ENCODE measurements around the gene RIC8B. TPM values are rescaled to one million over a fixed set of nuclear protein-coding genes. Genes with fewer than 3 reads are reported as not detected.

Gene RIC8B
- total and polyA plus RNA-seq, 4 donors, result 5.8 to 21.4 (median 12.1) TPM

DNA sequence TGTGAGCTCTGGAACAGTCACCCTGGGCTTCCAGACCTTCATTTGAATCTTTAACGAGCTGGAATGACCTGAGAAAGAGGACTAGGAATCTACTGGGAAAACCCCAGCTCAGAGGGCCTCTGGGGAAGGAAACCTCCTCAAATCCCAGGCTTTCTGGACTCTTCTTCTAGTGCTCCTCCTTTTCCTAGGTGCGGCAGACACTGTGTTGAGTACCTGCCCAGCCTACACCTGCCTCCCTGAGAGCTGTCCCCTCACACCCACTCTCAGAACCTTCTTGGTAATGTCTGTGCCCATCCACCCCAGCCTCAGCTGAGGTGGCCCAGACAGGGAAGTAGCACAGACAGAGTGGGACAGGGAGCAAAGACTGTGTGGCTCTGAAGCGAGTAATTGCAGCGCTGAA, 133.4 kb downstream of the RIC8B start:
- H3K36me3 ChIP-seq (ENCODE audit: control insufficient read depth in 1 of 2, insufficient read depth in 2 of 2, low read length in 1 of 2), result no peaks in the 10 kb centered on the region
- H3K27me3 ChIP-seq (ENCODE audit: control insufficient read depth in 1 of 2, insufficient read depth in 2 of 2, low read length in 1 of 2), result no peaks in the 10 kb centered on the region
- intact Hi-C loops (cut with DNase I), result no loop called here
- 85 to 86% methylated on average over 4 of the region's 4 CpGs for WGBS, 2 donors
- no peak overlapping the region for H3K4me3 ChIP-seq (ENCODE audit: low read length in 2 of 2)
- H3K9me3 ChIP-seq (ENCODE audit: control insufficient read depth, low read length), result no peaks in the 10 kb centered on the region
- H3K4me1 ChIP-seq (ENCODE audit: control insufficient read depth in 1 of 2, insufficient read depth in 2 of 2, low read length in 2 of 2), result no peaks in the 10 kb centered on the region
- DNase-seq (no peak), ATAC-seq (ENCODE audit: low FRiP score) (no peak)
- H3K27ac ChIP-seq (ENCODE audit: low read depth in 1 of 2, low read length in 2 of 2), result no peak overlapping the region

DNA sequence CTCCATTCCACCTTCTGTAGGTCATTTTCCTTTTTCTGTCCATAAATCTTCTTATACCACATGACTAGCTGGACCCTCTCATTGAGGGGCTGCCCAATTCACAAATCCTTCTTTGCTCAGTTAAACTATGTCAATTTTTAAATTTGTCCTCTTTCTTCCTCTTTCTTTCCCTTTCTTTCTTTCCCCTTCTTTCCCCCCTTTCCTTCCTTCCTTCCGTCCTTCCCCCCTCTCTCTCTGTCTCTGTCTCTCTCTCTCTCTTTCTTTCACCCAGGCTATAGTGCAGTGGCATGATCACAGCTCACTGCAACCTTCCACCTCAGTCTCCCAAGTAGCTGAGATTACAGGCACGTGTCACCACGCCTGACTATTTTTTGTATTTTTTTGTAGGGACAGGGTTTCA, 134.1 kb downstream of the RIC8B start:
- no peaks in the 10 kb centered on the region for H3K36me3 ChIP-seq (ENCODE audit: control insufficient read depth in 1 of 2, insufficient read depth in 2 of 2, low read length in 1 of 2)
- no peak overlapping the region for H3K4me3 ChIP-seq (ENCODE audit: low read length in 2 of 2)
- H3K27ac ChIP-seq (ENCODE audit: low read depth in 1 of 2, low read length in 2 of 2), result no peak overlapping the region
- H3K27me3 ChIP-seq (ENCODE audit: control insufficient read depth in 1 of 2, insufficient read depth in 2 of 2, low read length in 1 of 2), result no peaks in the 10 kb centered on the region
- ATAC-seq (ENCODE audit: low FRiP score) (no peak), DNase-seq (no peak)
- 85 to 94% methylated on average over 3 of the region's 3 CpGs for WGBS, 2 donors
- no peaks in the 10 kb centered on the region for H3K9me3 ChIP-seq (ENCODE audit: control insufficient read depth, low read length)
- no peaks in the 10 kb centered on the region for H3K4me1 ChIP-seq (ENCODE audit: control insufficient read depth in 1 of 2, insufficient read depth in 2 of 2, low read length in 2 of 2)
- intact Hi-C loops (cut with DNase I), result no loop called here

DNA sequence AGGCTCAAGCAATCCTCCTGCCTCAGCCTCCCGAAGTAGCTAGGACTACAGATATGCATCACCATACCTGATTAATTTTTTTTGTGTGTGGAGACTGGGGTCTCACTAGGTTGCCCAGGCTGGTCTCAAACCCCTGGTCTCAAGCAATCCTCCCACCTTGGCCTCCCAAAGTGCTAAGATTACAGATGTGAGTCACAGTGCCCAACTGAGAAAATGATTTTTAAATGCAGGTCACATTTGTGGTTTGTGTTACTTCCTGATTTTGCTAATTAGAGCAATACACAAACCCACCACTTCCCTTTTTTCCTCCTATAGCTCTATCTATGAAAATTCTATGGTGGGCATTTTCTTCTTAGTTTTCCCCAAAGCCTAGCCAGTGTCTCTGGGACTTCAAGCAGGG, 135.7 kb downstream of the RIC8B start:
- no peaks in the 10 kb centered on the region for H3K27me3 ChIP-seq (ENCODE audit: control insufficient read depth in 1 of 2, insufficient read depth in 2 of 2, low read length in 1 of 2)
- H3K27ac ChIP-seq (ENCODE audit: low read depth in 1 of 2, low read length in 2 of 2), result no peak overlapping the region
- no peak overlapping the region for H3K4me3 ChIP-seq (ENCODE audit: low read length in 2 of 2)
- no peaks in the 10 kb centered on the region for H3K9me3 ChIP-seq (ENCODE audit: control insufficient read depth, low read length)
- H3K36me3 ChIP-seq (ENCODE audit: control insufficient read depth in 1 of 2, insufficient read depth in 2 of 2, low read length in 1 of 2), result no peaks in the 10 kb centered on the region
- DNase-seq (no peak), ATAC-seq (ENCODE audit: low FRiP score) (no peak)
- 95% methylated on average over 1 of the region's 1 CpG for WGBS, 2 donors
- H3K4me1 ChIP-seq (ENCODE audit: control insufficient read depth in 1 of 2, insufficient read depth in 2 of 2, low read length in 2 of 2), result no peaks in the 10 kb centered on the region
- intact Hi-C loops (cut with DNase I), result no loop called here

DNA sequence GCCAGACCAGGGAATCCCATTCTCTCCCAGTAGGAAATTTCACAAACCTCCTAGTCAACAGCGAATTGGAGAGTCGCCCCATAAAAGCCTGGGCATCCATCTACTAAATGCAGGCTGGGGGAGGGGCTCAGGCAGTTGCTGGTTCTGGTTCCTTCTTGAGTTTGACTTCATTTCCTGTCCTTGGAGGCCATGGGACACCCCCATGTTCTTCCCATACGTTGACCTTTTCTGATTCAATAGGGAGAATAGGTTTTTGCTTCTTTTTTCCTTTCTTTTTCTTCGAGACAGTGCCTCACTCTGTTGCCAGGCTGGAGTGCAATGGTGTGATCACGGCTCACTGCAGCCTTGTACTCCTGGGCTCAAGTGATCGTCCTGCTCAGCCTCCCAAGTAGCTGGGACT, 137.1 kb downstream of the RIC8B start:
- no peak for ATAC-seq (ENCODE audit: low FRiP score)
- Histone ChIP-seq H3K27ac (ENCODE audit: low read depth in 1 of 2, low read length in 2 of 2) (no peak overlapping the region), H3K9me3 (ENCODE audit: control insufficient read depth, low read length) (no peaks in the 10 kb centered on the region), H3K36me3 (ENCODE audit: control insufficient read depth in 1 of 2, insufficient read depth in 2 of 2, low read length in 1 of 2) (no peaks in the 10 kb centered on the region), H3K4me3 (ENCODE audit: low read length in 2 of 2) (no peak overlapping the region), H3K27me3 (ENCODE audit: control insufficient read depth in 1 of 2, insufficient read depth in 2 of 2, low read length in 1 of 2) (no peaks in the 10 kb centered on the region), H3K4me1 (ENCODE audit: control insufficient read depth in 1 of 2, insufficient read depth in 2 of 2, low read length in 2 of 2) (no peaks in the 10 kb centered on the region)
- intact Hi-C loops (cut with DNase I), result no loop called here
- DNase-seq, result no peak
- WGBS, 2 donors, result 91% methylated on average over 6 of the region's 6 CpGs

DNA sequence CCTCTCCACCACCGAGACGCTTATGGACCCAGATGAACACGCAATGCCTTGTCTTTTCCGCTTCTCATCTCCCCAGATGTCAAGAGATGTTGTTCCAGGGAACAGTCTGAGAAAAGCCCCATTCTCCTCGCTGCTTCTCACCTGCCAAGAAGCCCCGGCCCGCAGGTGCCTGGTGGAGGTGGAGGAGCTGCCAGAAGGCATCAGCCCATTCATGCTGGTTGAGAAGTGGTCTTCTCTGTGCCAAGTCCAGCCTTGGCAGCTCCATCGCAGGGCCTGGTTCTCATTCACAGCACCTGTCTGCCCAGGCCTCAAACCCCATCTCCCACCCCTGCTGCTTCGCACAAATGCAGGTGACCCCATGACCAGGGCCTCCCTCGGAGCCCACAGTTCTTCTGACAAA, 139.0 kb downstream of the RIC8B start:
- intact Hi-C loops (cut with DNase I), result no loop called here
- Histone ChIP-seq H3K27me3 (ENCODE audit: control insufficient read depth in 1 of 2, insufficient read depth in 2 of 2, low read length in 1 of 2) (no peaks in the 10 kb centered on the region), H3K9me3 (ENCODE audit: control insufficient read depth, low read length) (no peaks in the 10 kb centered on the region), H3K27ac (ENCODE audit: low read depth in 1 of 2, low read length in 2 of 2) (no peak overlapping the region), H3K4me3 (ENCODE audit: low read length in 2 of 2) (no peak overlapping the region), H3K4me1 (ENCODE audit: control insufficient read depth in 1 of 2, insufficient read depth in 2 of 2, low read length in 2 of 2) (no peaks in the 10 kb centered on the region), H3K36me3 (ENCODE audit: control insufficient read depth in 1 of 2, insufficient read depth in 2 of 2, low read length in 1 of 2) (no peaks in the 10 kb centered on the region)
- 95 to 97% methylated on average over 10 of the region's 10 CpGs for WGBS, 2 donors
- ATAC-seq (ENCODE audit: low FRiP score) (no peak), DNase-seq (no peak)

DNA sequence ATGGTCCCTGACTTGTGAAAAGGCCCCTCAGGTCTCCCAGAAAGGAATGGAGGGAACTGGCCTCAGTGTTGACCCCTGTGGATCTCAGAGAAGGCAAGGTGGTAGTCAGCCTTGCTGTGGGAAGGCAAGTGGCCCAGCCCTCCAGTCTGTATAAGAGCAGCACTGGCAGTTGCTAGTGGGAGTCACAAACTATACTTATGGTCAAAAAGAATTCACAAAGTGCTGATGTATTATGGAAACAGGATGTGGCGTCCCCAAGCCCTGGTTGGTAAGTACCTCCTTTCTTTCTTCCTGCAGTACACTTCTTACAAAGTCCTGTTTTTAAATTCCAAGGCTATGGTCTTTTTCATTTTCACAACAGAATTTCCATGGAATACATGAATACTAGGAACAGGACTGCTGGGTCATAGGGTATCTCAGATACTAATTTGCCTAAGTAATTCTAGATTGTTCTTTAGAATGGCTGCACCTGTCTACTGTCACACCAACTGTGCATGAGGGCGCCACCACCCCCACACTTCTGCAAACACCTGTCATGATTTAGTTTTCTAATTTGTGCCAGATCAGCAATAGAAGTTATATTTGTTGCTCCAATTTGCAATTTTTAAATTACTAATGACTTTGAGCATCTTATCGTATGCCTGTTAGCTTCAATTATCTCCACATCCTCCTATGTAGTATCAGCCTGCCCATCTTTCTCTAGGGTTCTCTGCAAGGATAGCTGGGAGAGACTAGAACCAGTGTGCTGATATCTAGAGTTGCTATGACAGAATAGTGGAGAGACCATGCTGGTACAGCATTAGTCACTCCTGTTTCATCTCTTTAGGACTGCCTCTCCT, 140.5 kb downstream of the RIC8B start:
- Histone ChIP-seq H3K27ac (ENCODE audit: low read depth in 1 of 2, low read length in 2 of 2) (no peak overlapping the region), H3K4me1 (ENCODE audit: control insufficient read depth in 1 of 2, insufficient read depth in 2 of 2, low read length in 2 of 2) (no peaks in the 10 kb centered on the region), H3K36me3 (ENCODE audit: control insufficient read depth in 1 of 2, insufficient read depth in 2 of 2, low read length in 1 of 2) (no peaks in the 10 kb centered on the region), H3K9me3 (ENCODE audit: control insufficient read depth, low read length) (no peaks in the 10 kb centered on the region), H3K4me3 (ENCODE audit: low read length in 2 of 2) (no peak overlapping the region), H3K27me3 (ENCODE audit: control insufficient read depth in 1 of 2, insufficient read depth in 2 of 2, low read length in 1 of 2) (no peaks in the 10 kb centered on the region)
- ATAC-seq (ENCODE audit: low FRiP score) (no peak), DNase-seq (no peak)
- 92 to 94% methylated on average over 3 of the region's 3 CpGs for WGBS, 2 donors
- intact Hi-C loops (cut with DNase I), result no loop called here

DNA sequence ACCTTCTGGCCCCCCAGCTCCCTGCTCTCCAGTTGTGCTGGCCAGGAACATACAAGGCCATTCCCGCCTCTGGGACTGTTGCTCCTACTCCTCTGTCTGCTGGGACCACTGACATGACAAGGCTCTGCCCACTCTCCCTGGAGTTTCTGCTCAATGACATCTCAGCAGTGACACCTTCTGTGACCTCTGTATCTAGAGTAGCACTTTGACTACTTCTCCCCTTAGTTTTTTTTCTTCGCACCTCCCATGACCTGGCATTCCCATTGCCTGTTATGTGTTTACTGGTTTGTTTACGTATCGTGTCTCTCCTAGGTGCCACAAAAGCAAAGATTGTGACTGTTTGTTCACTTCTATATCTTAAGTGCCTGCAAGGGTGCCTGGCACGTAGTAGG, 141.1 kb downstream of the RIC8B start:
- 66 to 85% methylated on average over 5 of the region's 5 CpGs for WGBS, 2 donors
- Histone ChIP-seq H3K27ac (ENCODE audit: low read depth in 1 of 2, low read length in 2 of 2) (no peak overlapping the region), H3K4me3 (ENCODE audit: low read length in 2 of 2) (no peak overlapping the region), H3K4me1 (ENCODE audit: control insufficient read depth in 1 of 2, insufficient read depth in 2 of 2, low read length in 2 of 2) (no peaks in the 10 kb centered on the region), H3K27me3 (ENCODE audit: control insufficient read depth in 1 of 2, insufficient read depth in 2 of 2, low read length in 1 of 2) (no peaks in the 10 kb centered on the region), H3K9me3 (ENCODE audit: control insufficient read depth, low read length) (no peaks in the 10 kb centered on the region), H3K36me3 (ENCODE audit: control insufficient read depth in 1 of 2, insufficient read depth in 2 of 2, low read length in 1 of 2) (no peaks in the 10 kb centered on the region)
- ATAC-seq (ENCODE audit: low FRiP score), result no peak
- intact Hi-C loops (cut with DNase I), result no loop called here
- no peak for DNase-seq

DNA sequence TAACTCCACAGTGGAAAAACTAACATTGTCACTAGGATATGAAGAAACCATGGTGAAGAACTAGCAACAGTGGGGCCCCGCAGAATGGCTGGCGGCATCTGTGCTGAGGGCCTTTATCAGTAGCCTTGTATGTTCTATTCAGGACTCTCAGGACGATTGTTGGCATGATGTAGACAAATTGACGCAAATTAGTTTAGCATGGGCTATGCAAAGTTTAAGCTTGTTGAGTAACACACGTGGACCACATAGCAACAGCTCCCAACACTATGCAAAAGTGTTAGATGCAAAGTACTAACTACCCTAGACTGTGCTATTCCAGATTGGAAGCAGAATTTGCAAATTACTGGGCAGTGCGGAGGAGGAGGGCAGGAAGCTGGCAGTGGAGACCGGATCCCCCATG, 143.0 kb downstream of the RIC8B start:
- intact Hi-C loops (cut with DNase I), result no loop called here
- Histone ChIP-seq H3K4me1 (ENCODE audit: control insufficient read depth in 1 of 2, insufficient read depth in 2 of 2, low read length in 2 of 2) (no peaks in the 10 kb centered on the region), H3K27ac (ENCODE audit: low read depth in 1 of 2, low read length in 2 of 2) (no peak overlapping the region), H3K36me3 (ENCODE audit: control insufficient read depth in 1 of 2, insufficient read depth in 2 of 2, low read length in 1 of 2) (no peaks in the 10 kb centered on the region), H3K27me3 (ENCODE audit: control insufficient read depth in 1 of 2, insufficient read depth in 2 of 2, low read length in 1 of 2) (no peaks in the 10 kb centered on the region), H3K4me3 (ENCODE audit: low read length in 2 of 2) (no peak overlapping the region), H3K9me3 (ENCODE audit: control insufficient read depth, low read length) (no peaks in the 10 kb centered on the region)
- 58 to 63% methylated on average over 7 of the region's 7 CpGs for WGBS, 2 donors
- no peak for ATAC-seq (ENCODE audit: low FRiP score)
- DNase-seq, result no peak

DNA sequence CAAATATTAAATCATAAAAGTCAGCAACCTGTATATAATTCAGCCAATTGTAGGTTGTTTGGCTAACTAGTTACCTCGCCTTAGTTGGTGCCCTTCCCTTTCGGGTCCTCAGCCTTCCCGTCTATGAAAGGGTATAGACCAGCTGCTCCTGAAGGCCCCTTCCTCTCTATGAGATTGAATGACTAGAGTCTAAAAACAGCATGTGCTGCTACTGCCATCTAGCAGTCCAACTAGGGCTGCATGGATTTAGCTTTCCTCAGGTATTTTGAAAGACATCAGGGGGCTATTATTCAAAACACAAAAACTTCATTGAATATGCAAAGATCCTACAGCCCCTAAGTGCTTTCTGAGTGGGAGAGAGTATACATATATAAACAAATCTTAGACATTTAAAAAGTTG, 144.3 kb downstream of the RIC8B start:
- 32 to 38% methylated on average over 3 of the region's 3 CpGs for whole genome bisulfite sequencing, 2 donors
- H3K4me1 ChIP-seq (ENCODE audit: control insufficient read depth in 1 of 2, insufficient read depth in 2 of 2, low read length in 2 of 2), result no peaks in the 10 kb centered on the region
- H3K27ac ChIP-seq (ENCODE audit: low read depth in 1 of 2, low read length in 2 of 2), result no peak overlapping the region
- H3K36me3 ChIP-seq (ENCODE audit: control insufficient read depth in 1 of 2, insufficient read depth in 2 of 2, low read length in 1 of 2), result no peaks in the 10 kb centered on the region
- intact Hi-C loops (cut with DNase I), result no loop called here
- H3K4me3 ChIP-seq (ENCODE audit: low read length in 2 of 2), result no peak overlapping the region
- H3K27me3 ChIP-seq (ENCODE audit: control insufficient read depth in 1 of 2, insufficient read depth in 2 of 2, low read length in 1 of 2), result no peaks in the 10 kb centered on the region
- no peak for ATAC-seq (ENCODE audit: low FRiP score)
- no peaks in the 10 kb centered on the region for H3K9me3 ChIP-seq (ENCODE audit: control insufficient read depth, low read length)
- no peak for DNase-seq
